Fibroblast of skin of right biceps (primary cell): ENCODE results near the gene CCDC83.
A peak's percentile ranks its signal among the peaks of the same experiment; 100 is the strongest.

Source experiments
- DNase-seq: peaks from one replicate; pipeline ENCODE4 v3.0.0-alpha.2; 2013

The CCDC83 gene

GRCh38 chr11:85855341-85855656, at the start of gene CCDC83:
Gene CCDC83, plus strand, starts transcription at chr11:85855383. Its CDS starts 9,741 bp downstream, at chr11:85865124.
- DNase-seq: peak; percentile 28

GRCh38 chr11:85805387-85805786, 49.8 kb upstream of the CCDC83 start:
- DNase-seq: peak; percentile 19

DNA sequence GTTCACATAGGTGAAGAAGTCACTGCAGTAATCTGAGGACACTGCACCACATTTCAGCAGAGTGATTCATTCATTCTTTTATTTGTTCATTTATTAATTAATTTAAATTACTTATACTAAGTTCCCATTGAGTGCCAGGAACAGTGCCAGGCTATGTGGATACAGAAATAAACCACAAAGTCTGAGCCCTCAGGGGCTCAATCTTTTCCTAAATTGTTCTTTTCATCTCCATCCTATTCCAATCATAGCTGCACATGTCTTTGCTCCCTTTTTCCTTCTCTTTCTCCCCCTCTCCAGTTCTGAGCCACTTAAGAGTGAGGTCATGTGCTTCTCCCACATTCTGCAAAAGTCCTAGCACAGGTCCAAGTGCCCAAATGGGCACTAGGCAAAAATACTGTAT, 49.2 kb upstream of the CCDC83 start:
- DNase-seq: no peak

- DNase-seq: no peak
Measured at GRCh38 chr11:85806876-85807275, 48.3 kb upstream of the CCDC83 start.

DNA sequence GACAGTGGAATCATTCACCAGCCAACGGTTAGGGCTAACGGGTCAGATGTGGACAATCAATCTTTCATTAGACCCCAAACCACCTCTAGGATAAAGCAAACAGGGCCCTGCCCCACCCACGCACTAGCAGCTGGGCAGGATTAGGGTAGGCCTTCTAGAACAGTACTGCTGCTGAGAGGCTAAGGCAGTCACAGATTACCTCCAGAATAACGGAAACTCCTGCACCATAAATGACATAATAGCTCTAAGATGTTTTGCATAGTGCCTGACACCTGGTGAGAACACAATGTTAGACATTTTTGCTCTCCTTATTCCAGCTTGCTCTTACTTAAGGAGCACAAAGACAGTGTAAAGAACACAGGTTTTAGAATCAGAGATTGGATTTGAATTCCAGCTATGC, 46.0 kb upstream of the CCDC83 start:
- no peak for DNase-seq

DNA sequence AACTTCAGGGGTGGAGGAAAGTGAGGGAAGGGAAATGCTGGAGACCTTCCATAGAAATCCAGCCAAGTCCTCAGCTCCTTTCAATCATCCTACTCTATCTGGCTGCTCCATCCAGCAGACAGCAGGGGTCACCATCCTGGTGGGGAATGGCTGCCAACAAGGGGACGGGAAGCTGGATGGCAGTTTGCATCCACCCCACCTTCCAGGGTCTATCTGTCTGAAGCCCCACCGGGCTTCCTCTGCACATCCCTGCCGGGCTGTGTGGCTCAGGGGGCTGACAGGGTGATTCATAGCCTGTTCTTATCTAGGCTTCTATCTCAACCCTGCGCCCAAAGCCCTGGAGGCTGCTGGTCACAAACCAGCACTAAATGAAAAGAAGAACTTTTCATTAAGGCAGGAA, 45.3 kb upstream of the CCDC83 start:
- DNase-seq: peak; percentile 45

GRCh38 chr11:85810521-85810870, 44.7 kb upstream of the CCDC83 start:
- no peak for DNase-seq

- peak; percentile 66 for DNase-seq
Measured at GRCh38 chr11:85810871-85811611, 44.1 kb upstream of the CCDC83 start, which contains the start of gene SYTL2. Gene SYTL2, minus strand, starts transcription at chr11:85811141. Its CDS starts 53,416 bp downstream, at chr11:85757725.

DNA sequence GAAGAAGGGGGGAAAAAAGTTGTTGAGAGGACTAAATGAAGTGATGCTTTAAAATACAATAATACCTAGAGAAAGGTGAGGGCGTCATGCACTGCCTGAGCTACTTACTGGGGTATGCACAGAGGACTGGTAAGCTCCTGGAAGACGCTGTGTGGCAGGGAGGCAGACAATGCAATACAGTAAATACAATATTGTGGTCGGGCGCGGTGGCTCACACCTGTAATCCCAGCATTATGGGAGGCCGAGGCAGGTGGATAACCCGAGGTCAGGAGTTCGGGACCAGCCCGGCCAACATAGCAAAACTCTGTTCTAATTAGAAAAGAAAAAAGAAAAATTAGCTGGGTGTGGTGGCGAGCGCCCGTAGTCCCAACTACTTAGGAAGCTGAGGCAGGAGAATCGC, 43.6 kb upstream of the CCDC83 start:
- no peak for DNase-seq

DNA sequence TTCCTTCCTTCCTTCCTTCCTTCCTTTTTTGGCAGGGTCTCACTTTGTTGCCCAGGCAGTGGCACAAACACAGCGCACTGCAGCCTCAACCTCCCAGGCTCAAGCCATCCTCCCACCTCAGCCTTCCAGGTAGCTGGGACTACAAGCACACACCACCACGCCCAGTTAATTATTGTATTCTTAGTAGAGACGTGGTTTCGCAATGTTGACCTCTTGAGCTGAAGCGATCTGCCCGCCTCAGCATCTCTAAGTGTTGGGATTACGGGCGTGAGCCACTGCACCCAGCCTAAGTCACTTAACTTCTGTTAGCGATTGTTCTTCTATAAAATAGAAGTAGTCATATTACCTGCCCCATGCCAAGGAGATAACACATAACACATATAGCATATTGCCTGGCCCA, 41.5 kb upstream of the CCDC83 start:
- no peak for DNase-seq

DNA sequence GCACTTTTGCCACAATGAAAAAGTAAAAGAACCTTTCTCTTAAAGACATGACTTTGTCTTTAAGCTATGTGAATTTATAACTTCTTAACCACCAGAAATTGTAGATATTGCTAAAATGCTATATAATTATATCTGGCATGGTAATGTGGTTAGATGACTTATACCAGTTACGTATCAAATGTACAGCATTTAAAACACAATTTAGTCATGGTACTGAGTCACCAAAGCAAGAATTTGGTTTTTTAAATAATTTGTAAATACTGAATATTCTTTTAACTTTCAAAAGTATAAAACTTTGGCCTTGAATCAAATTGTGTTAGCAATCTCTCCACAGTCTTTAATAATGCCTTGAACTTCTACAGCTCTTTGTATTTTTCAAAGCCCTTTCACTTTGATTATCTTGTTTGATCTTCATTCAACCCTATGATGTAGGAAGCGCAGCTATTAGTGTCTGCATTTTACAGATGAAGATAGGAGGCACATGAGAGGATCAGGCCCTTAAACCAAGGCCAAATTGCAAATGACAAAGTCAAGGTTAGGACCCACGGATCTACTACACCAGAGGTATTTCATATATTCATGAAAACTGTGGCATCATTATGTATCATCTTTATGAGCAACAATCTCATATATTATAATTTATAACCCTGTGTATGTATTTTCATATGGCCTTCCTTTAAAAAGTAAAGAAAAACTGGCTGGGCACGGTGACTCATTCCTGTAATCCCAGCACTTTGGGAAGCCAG, 39.8 kb upstream of the CCDC83 start:
- DNase-seq: peak; percentile 96

DNA sequence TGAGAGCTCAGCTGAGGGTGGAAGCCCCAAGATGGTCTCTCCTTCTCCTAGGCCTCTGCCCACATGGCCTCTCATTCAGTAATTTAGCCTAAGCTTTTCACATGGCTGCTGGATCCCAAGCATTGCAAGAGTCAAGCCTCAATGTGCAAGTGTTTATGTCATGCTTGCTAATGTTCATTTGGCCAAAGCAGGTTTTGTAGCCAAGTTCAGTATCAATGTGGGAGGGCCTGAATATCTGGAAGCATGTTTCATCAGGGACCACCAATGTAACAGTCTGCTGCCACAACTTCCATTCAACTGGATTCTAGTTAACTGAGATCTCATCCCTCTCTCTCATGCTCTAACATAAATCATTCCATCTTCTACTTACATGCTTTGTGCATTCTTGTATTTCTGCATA, 35.7 kb upstream of the CCDC83 start:
- peak; percentile 27 for DNase-seq

- DNase-seq: peak; percentile 55
Measured at GRCh38 chr11:85821636-85822035, 33.5 kb upstream of the CCDC83 start.

GRCh38 chr11:85822814-85823213, 32.4 kb upstream of the CCDC83 start:
- peak; percentile 75 for DNase-seq

- peak; percentile 33 for DNase-seq
Measured at GRCh38 chr11:85823816-85824215, 31.4 kb upstream of the CCDC83 start.

DNA sequence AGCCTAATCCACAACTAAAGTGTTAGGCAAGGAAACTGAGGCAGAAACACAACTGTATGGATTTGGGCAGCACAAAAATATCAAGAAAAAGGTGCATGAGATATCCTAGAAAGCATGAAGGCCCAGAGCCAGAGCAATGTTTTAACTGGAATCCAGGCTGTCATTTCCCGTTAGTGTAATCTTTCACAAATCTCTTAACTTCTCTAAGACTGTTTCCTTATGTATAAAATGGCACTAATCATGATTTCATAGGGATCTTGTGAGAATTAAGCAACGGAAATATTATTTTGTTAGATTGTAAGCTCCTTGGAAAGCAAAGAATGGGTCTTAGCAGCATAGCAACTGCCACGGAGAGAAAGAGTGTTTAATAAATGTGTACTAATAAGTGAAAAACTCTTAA, 29.6 kb upstream of the CCDC83 start:
- DNase-seq: no peak

DNA sequence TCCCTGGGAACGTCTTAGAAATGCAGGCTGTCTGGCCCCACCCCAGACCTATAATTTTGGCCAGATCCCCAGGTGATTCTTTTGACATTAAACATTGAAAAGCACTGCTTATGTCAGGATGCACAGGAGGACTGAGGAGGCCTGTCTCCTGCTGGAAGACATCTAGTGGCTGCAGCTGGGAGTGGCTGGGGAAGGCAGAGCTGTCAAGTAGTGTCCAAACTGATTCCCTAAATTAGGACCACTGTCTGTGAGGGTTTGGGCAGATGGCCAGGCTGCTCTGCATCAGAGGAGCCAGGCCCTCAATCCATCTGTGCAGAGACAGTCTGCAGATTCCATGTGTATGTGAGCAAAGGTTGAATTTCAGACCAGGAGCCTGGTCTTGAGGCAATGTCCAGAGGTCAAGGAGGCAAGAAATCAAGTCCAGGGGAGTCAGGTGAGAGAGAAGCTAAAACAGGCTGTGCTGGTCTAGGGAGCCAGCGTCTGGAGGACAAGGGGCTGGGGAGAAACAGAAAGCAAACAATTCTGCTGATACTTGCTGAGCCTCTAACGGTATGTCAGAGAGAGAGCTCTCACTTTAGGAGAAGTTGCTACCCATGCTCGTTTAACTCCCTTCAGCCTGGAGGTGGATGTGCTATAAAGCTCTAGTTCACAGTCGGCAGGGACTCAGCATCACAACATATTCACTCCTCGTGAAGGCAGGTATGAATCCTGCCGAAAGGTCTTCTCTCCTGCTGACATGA, 28.9 kb upstream of the CCDC83 start:
- DNase-seq: peak; percentile 61

- DNase-seq: peak; percentile 97
Measured at GRCh38 chr11:85827748-85828639, 27.2 kb upstream of the CCDC83 start.

- no peak for DNase-seq
Measured at GRCh38 chr11:85828640-85828978, 26.6 kb upstream of the CCDC83 start.

- no peak for DNase-seq
Measured at GRCh38 chr11:85829172-85829571, 26.0 kb upstream of the CCDC83 start.

- no peak for DNase-seq
Measured at GRCh38 chr11:85831050-85831449, 24.1 kb upstream of the CCDC83 start.

DNA sequence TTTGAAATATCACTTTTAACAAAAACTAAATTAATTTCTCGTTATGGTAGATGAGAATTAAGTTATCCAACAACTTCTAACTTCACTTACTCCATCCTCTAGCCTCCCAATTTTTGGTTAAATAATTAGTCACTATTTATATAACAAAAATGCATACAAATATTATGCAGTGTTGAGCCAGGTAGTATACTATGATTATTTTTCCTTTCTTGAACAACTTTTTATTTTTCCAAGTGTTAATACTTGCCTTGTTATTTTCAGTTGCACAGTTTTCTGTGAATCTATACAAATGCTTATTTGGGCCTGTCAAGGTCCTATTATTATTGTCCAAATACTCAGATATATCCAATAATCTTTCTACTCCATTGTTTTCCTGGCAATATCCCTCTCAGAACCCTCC, 19.9 kb upstream of the CCDC83 start:
- DNase-seq: no peak

DNA sequence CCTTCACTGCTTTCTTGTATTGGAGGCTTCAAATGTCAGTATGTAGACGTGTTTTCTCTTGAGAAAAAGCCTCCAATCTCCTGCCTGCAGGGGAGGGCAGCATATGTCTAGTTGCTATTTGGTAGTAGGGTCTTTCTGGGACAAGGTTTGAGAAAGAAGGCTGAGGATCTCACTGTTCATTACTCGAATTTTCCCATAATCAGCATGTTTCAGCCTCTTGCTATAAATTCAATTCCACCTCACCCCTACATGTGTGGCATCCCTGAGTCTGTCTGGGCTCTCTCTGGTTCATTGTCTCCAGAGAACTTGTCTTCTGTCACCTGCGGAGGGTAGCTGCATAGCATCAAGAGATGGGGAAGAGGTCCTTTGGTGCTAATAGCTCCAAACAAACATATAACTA, 19.5 kb upstream of the CCDC83 start:
- DNase-seq: no peak
